ENCODE results near the gene MARK4.
"Not testable (repeated sequence)": the region's sequence is repeated elsewhere in the genome, so short reads cannot be mapped to it uniquely, and the experiment has no call there.

Gene MARK4

GRCh38 chr19:45244133-45244794, 6.8 kb upstream of the MARK4 start:
- DNase-seq, result no peak

GRCh38 chr19:45245334-45245787, 5.7 kb upstream of the MARK4 start, which contains the start of gene EXOC3L2:
EXOC3L2 (minus strand) TSS chr19:45245407; CDS start chr19:45239045, 6,362 bp downstream.
- DNase-seq, result no peak

DNA sequence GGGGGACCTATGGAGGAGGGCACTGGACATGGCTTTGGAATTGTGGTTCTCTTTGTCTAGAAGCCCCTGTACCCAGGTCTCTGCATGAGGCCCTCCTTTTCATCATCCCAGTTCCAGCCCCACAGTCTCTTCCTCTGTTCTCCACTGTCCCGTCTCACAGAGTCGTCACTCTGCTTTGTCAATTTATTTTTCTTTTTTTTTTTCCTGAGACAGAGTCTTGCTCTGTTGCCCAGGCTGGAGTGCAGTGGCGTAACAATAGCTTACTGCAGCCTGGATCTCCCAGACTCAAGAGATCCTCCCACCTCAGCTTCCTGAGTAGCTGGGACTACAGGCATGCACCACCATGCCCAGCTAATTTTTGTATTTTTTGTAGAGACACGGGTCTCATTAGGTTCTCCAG, 5.2 kb upstream of the MARK4 start:
- DNase-seq, result no peak

- DNase-seq, result no peak
Observed at GRCh38 chr19:45247136-45247535, 3.9 kb upstream of the MARK4 start.

DNA sequence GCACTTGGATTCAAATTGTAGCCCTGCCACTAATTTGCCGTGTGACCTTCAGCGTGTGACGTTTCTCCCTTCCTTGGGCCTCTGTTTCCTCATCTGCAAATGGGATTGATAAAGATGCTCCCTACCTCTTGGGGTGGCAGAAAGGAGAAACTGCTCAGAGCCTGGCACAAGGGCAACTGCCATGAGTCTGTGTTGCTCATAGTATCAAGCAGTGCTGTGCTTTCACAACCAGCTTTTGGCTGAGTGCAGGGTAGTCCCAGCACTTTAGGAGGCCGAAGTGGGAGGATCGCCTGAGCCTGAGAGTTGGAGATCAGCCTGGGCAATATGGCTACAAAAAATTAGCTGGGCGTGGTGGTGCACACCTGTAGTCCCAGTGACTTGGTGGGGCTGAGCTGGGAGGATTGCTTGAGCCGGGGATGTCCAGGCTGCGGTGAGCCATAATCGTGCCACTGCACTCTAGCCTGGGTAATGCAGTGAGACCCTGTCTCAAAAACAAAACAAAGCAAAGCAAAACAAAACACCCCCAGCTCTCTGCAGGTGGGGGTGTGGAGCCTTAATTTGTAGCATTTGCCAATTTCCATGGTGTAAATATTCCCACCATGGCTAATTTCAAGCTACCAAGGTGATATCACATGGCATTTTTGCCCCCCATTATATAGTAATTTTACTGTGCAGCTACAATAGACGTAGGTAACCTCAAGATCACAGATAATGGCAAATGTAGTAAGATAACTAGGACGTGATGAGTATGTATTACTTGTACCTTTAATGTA, 1.6 kb upstream of the MARK4 start:
- DNase-seq, result no peak

- DNase-seq, result no peak
Observed at GRCh38 chr19:45250216-45250831, 747 bp upstream of the MARK4 start.

GRCh38 chr19:45251452-45252354, 632 bp downstream of the MARK4 start:
- DNase-seq, result no peak

DNA sequence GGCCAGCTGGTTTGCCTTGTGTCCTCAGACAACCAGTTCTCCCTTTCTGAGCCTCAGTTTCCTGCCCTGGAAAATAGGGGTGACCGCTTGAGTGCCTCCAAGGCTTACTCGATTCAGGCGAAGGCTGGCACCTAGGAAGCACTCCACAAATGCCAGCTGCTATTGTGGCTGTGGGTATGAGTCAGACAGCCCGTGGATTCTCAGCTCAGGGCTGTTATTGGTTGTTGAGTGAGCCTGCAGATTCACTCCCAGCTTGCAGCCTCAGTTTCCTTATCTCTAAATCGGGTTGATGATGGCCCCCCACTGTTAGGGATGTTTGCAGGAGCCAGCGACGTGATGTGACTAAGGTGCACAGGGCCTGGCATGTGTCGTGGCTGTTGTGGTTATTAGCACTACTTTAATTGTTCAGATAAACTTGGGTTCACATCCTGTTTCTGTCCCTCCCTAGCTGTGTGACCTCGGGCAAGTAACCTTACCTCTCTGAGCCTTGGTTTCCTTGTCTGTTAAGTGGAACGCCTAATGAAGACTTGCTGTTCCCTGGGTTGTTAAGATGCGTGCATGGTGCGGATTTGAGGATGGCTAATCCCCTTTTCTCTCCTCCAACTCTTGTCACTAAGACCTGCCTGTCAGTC, 2.4 kb downstream of the MARK4 start:
- DNase-seq, result no peak

DNA sequence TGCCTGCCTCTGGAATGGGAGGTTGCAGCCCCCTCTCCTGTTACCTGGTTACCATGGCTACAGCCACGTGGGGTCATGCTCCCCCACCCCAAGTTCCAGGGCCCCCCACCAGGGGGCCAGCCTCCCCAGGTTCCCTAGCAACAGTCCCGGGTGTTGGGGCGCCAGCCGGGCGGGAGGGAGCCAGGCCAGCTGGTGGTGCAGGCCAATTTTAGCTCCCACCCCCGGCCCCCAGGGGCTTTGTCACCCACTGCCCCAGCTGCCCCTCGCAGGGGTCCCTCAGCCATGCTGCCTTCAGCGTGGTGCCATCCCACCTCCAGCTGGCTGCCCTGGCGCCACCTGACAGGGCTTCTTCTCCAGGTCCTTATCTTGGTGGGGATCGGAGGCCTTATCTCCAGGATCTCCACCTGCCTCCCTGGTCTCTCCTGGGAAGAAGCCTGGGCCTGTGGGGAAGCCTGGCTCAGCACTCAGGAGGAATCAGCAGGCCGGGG, 3.0 kb downstream of the MARK4 start:
- DNase-seq, result no peak

- no peak for DNase-seq
Observed at GRCh38 chr19:45255611-45256157, 4.6 kb downstream of the MARK4 start.

DNA sequence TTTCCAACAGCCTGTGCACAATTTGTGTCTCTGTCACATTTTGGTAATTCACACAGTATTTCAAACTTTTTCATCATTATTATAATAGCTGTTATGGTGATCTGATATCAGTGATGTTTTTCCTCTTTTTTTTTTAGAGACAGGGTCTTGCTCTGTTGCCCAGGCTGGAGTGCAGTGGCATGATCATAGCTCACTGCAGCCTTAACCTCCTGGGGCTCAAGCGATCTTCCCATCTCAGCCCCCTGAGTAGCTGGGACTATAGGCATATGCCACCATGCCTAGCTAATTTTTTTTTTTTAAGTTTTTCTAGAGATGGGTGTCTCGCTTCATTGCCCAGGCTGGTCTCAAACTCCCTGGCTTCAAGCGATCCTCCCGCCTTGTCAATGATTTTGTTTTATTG, 5.8 kb downstream of the MARK4 start:
- DNase-seq, result no peak

DNA sequence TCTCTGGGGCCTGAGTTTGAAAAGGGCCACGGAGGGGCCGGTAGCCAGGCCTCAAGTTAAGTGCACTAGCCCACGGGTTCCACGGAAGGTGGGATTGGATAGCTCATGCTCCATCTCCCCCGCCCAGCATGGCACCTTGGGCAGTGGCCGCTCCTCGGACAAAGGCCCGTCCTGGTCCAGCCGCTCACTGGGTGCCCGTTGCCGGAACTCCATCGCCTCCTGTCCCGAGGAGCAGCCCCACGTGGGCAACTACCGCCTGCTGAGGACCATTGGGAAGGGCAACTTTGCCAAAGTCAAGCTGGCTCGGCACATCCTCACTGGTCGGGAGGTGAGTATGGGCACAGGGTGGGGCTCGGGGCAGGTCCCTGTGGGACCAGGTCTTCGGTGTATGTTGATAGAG, 7.8 kb downstream of the MARK4 start:
- DNase-seq, result no peak

GRCh38 chr19:45262570-45262969, 11.5 kb downstream of the MARK4 start:
- DNase-seq, result no peak

GRCh38 chr19:45263013-45263412, 11.9 kb downstream of the MARK4 start:
- no peak for DNase-seq

GRCh38 chr19:45264781-45265317, 13.8 kb downstream of the MARK4 start:
- DNase-seq, result no peak

GRCh38 chr19:45265375-45265774, 14.3 kb downstream of the MARK4 start:
- DNase-seq, result no peak

DNA sequence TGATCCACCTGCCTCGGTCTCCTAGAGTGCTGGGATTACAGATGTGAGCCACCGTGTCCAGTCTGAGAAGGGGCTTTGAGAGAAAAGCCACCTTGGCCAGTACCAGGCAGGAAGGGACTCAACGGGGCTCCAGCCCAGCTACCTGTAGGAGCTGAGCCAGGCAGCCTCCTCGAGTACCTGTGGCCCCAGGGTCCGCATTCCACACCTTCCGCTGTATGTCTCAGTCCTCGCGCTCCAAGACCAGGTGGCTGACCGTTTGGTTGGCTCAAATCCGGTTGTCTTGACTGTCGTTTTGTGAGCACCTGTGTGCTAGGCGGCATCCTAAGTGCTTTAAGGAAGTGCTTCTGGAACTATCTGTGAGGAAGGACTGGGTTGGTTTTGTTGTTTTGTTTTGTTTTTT, 16.2 kb downstream of the MARK4 start:
- no peak for DNase-seq

DNA sequence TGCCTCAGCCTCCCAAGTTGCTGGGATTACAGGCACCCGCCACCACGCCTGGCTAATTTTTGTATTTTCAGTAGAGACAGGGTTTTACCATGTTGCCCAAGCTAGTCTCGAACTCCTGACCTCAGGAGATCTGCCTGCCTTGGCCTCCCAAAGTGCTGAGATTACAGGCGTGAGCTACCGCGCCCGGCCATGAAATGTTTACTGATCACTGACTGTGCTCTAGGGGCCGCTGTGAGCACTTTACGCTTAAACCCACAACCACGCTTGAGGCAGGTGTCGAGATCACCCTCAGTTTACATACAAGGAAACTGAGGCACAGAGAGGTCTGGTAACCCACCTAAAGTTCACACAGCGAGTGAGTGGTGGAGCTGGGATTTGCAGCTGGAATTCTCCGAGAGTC, 18.9 kb downstream of the MARK4 start:
- not testable (repeated sequence) for DNase-seq

- no peak for DNase-seq
Observed at GRCh38 chr19:45271098-45271734, 20.1 kb downstream of the MARK4 start.

DNA sequence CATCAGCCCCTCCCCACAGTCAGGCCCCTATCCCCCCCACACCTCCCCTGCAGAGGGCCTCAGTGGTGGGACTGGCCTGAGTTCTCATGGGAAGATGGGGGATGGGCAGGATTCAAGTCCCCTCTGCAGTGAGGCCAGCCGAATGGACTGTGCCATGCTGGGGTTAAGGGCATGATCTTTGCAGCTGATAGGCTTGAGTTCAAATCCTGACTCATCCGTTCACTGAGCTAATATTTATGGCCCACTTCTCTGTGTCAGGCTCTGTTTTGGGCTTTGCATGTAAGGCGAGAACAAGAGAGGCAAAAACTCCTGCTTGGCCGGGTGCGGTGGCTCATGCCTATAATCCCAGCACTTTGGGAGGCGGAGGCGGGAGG, 20.7 kb downstream of the MARK4 start:
- DNase-seq, result no peak

- no peak for DNase-seq
Observed at GRCh38 chr19:45273521-45273855, 22.4 kb downstream of the MARK4 start.
